Measurements from ENCODE around the gene MTCL1. TPM values are rescaled to one million over a fixed set of nuclear protein-coding genes. Genes with fewer than 3 reads are reported as not detected.

MTCL1 gene
- total RNA-seq, 1 experiment from 2014 or later, result 22.7 TPM

DNA sequence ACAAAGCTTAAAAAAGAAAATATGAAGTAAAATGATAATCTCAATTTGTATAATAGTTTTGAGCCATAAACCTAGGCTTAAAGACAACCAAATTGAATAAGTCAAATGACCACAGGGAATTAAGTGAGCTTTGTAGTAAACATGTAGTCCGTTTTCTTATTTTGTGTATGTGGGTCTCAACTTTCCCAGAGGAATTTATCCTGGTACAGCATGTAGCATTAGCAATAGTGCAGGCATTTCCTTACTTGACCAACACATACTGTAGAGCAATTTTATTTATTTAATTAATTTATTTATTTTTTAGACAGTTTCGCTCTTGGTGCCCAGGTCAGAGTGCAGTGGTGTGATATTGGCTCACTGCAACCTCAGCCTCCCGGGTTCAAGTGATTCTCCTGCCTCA lies 37.5 kb upstream of the MTCL1 start:
- TF ChIP-seq, protein P1, sequence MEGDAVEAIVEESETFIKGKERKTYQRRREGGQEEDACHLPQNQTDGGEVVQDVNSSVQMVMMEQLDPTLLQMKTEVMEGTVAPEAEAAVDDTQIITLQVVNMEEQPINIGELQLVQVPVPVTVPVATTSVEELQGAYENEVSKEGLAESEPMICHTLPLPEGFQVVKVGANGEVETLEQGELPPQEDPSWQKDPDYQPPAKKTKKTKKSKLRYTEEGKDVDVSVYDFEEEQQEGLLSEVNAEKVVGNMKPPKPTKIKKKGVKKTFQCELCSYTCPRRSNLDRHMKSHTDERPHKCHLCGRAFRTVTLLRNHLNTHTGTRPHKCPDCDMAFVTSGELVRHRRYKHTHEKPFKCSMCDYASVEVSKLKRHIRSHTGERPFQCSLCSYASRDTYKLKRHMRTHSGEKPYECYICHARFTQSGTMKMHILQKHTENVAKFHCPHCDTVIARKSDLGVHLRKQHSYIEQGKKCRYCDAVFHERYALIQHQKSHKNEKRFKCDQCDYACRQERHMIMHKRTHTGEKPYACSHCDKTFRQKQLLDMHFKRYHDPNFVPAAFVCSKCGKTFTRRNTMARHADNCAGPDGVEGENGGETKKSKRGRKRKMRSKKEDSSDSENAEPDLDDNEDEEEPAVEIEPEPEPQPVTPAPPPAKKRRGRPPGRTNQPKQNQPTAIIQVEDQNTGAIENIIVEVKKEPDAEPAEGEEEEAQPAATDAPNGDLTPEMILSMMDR (IDR thresholded peaks at IDR 0.05 in 2 of 3, conservative IDR thresholded peaks at IDR 0.05 in 1 of 3; ENCODE audit: borderline replicate concordance in 1 of 3, insufficient read depth in 1 of 3, low read depth in 2 of 3, low read length in 2 of 3), result no peak
- TF ChIP-seq CBX3 (IDR thresholded peaks at IDR 0.05; ENCODE audit: low read depth), result no peak
- TF ChIP-seq, protein P2, sequence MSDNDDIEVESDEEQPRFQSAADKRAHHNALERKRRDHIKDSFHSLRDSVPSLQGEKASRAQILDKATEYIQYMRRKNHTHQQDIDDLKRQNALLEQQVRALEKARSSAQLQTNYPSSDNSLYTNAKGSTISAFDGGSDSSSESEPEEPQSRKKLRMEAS (IDR thresholded peaks at IDR 0.05), result no peak
- no peak for TF ChIP-seq SRF (IDR thresholded peaks at IDR 0.05; ENCODE audit: low read depth)
- no peak overlapping the region for H3K4me2 ChIP-seq (ENCODE audit: low read length)
- H3K4me3 ChIP-seq (replicated peaks in 1 of 2; ENCODE audit: low read depth in 1 of 2, low read length in 2 of 2), result no peak overlapping the region
- CTCF ChIA-PET, result no interaction called here
- intact Hi-C loops (cut with micrococcal nuclease), result no loop called here
- H3K4me1 ChIP-seq (ENCODE audit: control insufficient read depth in 1 of 2, insufficient read depth in 2 of 2, low read length in 2 of 2), result peaks cover 10 to 18% of the 10 kb centered on the region in 2 experiments
- RAD21 ChIA-PET (ENCODE audit: low non-redundant PET in 1 of 2, low total read pairs in 2 of 2, uncharacterized antibody in 2 of 2, unreplicated experiment in 2 of 2), result no interaction called here
- no peaks in the 10 kb centered on the region for H3K9me3 ChIP-seq (ENCODE audit: control insufficient read depth in 1 of 2, insufficient read depth in 1 of 2, low read depth in 1 of 2, low read length in 2 of 2)
- DNase-seq (ENCODE audit: low read depth, low spot score) (no peak), ATAC-seq (no peak)
- H3K36me3 ChIP-seq (ENCODE audit: control insufficient read depth in 1 of 2, insufficient read depth in 2 of 2, low read length in 2 of 2), result no peaks in the 10 kb centered on the region
- BruUV-seq (replicated peaks), result no TSS peak
- H3K79me2 ChIP-seq (ENCODE audit: insufficient read depth, low read length), result no peaks in the 10 kb centered on the region
- POLR2A ChIA-PET, result no interaction called here
- no peak overlapping the region for H2AFZ ChIP-seq (ENCODE audit: low read depth, low read length, poor library complexity, severe bottlenecking)
- H3K27me3 ChIP-seq (ENCODE audit: insufficient read depth, low read length), result no peaks in the 10 kb centered on the region
- no peak overlapping the region for H3K9ac ChIP-seq (ENCODE audit: low read length)
- H4K20me1 ChIP-seq (ENCODE audit: insufficient read depth), result no peaks in the 10 kb centered on the region
- H3K9me2 ChIP-seq (ENCODE audit: insufficient read depth), result no peaks in the 10 kb centered on the region
- no peak overlapping the region for H3K27ac ChIP-seq (ENCODE audit: low read depth, low read length)

DNA sequence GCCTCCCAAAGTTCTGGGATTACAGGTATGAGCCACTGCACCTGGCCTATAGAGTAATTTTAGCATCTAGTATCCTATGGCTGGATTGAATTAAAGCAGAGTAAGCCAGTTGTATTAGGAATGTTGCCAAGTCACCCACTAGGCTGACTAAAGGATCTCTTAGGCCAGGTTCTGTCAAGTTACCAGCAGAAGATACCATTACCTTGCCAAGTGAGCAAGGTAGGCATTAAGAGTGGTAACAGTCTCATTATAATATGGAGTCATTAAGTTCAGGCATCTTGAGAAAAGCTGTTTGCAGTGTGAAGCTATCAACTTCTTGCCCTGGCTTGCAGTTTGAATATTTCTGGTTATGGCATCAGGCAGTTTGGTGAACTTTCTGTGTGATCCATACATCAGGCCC lies 37.0 kb upstream of the MTCL1 start:
- ATAC-seq, result no peak
- RAD21 ChIA-PET (ENCODE audit: low non-redundant PET in 1 of 2, low total read pairs in 2 of 2, uncharacterized antibody in 2 of 2, unreplicated experiment in 2 of 2), result no interaction called here

More for the DNA sequence above, 37.0 kb upstream of the MTCL1 start:
- DNase-seq (ENCODE audit: low read depth, low spot score), result no peak
- Histone ChIP-seq H3K4me3 (replicated peaks in 1 of 2; ENCODE audit: low read depth in 1 of 2, low read length in 2 of 2) (no peak overlapping the region), H3K9me3 (ENCODE audit: control insufficient read depth in 1 of 2, insufficient read depth in 1 of 2, low read depth in 1 of 2, low read length in 2 of 2) (no peaks in the 10 kb centered on the region), H3K4me2 (ENCODE audit: low read length) (no peak overlapping the region), H3K27ac (ENCODE audit: low read depth, low read length) (no peak overlapping the region), H3K79me2 (ENCODE audit: insufficient read depth, low read length) (no peaks in the 10 kb centered on the region), H4K20me1 (ENCODE audit: insufficient read depth) (no peaks in the 10 kb centered on the region), H3K9ac (ENCODE audit: low read length) (no peak overlapping the region), H3K4me1 (ENCODE audit: control insufficient read depth in 1 of 2, insufficient read depth in 2 of 2, low read length in 2 of 2) (peaks cover 10 to 18% of the 10 kb centered on the region in 2 experiments), H3K36me3 (ENCODE audit: control insufficient read depth in 1 of 2, insufficient read depth in 2 of 2, low read length in 2 of 2) (no peaks in the 10 kb centered on the region), H2AFZ (ENCODE audit: low read depth, low read length, poor library complexity, severe bottlenecking) (no peak overlapping the region), H3K9me2 (ENCODE audit: insufficient read depth) (no peaks in the 10 kb centered on the region), H3K27me3 (ENCODE audit: insufficient read depth, low read length) (no peaks in the 10 kb centered on the region)
- BruUV-seq (replicated peaks), result no TSS peak
- TF ChIP-seq POLR2AphosphoS5 (IDR thresholded peaks at IDR 0.05; ENCODE audit: low read depth, low read length) (no peak), YY1 (IDR thresholded peaks at IDR 0.05; ENCODE audit: extremely low read depth, insufficient replicate concordance, low read depth, low read length) (no peak), RAD21 (IDR thresholded peaks at IDR 0.05; ENCODE audit: low read depth) (no peak), POLR2A (IDR thresholded peaks at IDR 0.05; ENCODE audit: borderline replicate concordance, extremely low read depth, insufficient read depth, insufficient read length) (no peak)
- POLR2A ChIA-PET, result no interaction called here
- intact Hi-C loops (cut with micrococcal nuclease), result no loop called here
- CTCF ChIA-PET, result no interaction called here

Data from HCT116 (cell line).